ENCODE measurements around the gene CDKN1A.
"Not testable (repeated sequence)": the region's sequence is repeated elsewhere in the genome, so short reads cannot be mapped to it uniquely, and the experiment has no call there.

The CDKN1A gene

DNA sequence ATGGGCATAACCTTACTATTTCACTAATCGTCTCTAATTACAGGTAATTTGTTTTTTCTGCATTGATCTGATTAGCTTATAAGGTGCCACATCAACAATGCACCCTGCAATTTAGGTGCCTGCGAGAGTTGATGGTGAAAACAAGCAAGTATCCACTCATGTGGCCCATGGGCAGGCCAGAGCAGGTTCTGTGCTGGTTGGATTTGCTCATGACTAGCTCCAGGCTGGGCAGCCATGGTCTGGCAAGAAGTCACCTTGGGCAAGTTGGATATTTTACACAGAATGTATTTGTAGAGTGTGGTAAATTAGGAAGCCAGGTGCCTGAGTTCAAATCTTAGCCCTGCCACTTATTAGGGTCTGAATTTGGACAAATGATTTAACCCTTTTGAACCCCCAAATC, 44.4 kb downstream of the CDKN1A start:
- no peak for DNase-seq

GRCh38 chr6:36723992-36724391, 45.5 kb downstream of the CDKN1A start:
- DNase-seq = not testable (repeated sequence)

DNA sequence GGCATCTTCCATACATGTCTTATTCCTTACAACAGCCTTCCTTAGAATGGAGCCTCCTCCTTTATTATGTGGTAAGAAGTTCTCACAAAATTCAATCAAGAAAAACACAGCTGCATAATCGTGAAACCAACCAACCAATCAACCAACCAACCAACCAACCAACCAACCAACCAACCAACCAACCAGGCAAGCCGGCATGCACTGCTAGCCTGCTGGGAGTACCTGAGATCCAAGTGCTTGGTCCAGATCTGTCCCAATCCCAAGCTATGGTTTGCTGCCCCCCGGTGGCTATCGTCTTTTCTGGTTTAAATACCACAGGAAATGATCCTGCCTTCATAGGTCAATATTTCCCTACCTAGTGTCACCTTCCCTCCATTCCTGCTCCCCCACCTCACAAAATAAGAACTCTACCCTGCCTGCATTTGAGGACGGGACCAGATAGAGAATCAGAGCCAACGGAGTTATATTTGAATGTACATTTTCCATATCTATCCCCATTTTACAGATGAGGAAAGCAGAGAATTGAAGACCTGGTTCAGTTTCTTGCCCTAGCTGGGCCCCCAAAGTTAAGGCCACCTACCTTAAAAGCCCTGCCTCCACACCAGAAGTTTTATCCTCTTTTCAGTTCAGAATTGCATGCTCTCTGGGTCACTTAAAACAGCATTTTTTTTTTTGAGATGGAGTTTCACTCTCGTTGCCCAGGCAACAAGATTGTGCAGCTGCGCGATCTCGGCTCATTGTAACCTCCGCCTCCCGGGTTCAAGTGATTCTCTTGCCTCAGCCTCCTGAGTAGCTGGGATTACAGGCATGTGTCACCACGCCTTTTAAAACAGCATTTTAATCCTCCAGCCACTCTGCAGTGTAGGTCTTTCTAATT, 46.2 kb downstream of the CDKN1A start:
- peak; percentile 76 for DNase-seq

GRCh38 chr6:36725581-36725980, 47.1 kb downstream of the CDKN1A start:
- DNase-seq = no peak

DNA sequence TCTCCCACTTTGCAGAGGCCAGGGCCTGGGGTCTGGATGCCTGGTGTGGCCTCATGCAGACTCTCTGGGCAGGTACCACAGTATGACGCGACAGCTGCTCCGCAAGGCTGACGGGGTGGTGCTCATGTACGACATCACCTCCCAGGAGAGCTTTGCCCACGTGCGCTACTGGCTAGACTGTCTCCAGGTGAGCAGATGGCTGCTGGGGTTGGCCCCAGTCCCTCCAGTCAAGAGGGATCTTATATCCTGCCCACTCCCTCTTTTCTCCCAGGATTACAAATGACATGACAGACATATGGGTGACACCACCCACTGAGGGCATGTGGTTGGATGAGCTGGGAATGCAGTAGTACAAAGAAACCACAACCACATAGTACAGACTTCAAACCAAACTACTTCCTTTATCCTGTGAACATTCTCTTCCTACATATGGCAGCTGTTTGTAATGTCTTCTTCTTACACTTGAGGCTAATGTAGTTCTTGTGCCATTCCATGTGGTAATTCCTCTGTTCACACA, 49.0 kb downstream of the CDKN1A start:
- peak; percentile 61 for DNase-seq

DNA sequence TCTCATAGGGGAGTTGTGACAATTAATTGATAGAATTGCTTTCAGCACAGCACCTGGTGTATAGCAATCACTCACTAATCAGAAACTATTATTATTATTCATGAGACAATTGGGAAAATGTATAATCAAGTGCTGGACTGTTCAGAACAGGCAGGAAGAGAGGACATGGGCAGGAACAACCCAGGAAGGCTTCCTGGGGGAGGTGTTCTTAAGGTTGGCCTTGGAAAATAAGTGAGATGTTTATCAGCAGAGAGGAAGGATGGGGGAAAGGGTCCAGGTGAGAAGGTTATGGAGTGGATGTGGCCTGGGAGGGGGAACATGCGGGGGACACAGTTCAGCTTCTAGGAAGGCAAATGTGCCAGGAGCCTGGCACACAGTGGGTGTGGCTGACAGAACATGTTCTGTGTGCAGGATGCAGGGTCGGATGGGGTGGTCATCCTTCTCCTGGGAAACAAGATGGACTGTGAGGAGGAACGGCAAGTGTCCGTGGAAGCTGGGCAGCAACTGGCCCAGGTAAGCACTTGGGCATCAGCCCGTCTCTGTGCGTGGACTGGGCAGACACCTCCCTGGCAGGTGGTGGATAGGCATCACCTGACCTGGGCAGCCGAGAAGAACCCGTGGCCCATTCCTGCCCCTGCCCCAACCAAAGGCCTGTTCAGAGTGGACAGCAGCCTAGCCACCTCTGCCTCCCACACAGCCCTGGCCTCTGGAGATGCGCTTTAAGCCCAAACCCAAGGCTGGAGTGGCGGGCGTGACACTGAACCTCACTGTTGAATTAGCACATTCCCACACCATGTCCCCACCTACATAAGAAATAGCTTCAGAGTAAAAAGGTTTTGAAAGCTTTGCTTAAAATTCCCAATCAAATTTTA, 50.0 kb downstream of the CDKN1A start:
- DNase-seq = no peak

GRCh38 chr6:36729161-36729524, 50.6 kb downstream of the CDKN1A start:
- no peak for DNase-seq

DNA sequence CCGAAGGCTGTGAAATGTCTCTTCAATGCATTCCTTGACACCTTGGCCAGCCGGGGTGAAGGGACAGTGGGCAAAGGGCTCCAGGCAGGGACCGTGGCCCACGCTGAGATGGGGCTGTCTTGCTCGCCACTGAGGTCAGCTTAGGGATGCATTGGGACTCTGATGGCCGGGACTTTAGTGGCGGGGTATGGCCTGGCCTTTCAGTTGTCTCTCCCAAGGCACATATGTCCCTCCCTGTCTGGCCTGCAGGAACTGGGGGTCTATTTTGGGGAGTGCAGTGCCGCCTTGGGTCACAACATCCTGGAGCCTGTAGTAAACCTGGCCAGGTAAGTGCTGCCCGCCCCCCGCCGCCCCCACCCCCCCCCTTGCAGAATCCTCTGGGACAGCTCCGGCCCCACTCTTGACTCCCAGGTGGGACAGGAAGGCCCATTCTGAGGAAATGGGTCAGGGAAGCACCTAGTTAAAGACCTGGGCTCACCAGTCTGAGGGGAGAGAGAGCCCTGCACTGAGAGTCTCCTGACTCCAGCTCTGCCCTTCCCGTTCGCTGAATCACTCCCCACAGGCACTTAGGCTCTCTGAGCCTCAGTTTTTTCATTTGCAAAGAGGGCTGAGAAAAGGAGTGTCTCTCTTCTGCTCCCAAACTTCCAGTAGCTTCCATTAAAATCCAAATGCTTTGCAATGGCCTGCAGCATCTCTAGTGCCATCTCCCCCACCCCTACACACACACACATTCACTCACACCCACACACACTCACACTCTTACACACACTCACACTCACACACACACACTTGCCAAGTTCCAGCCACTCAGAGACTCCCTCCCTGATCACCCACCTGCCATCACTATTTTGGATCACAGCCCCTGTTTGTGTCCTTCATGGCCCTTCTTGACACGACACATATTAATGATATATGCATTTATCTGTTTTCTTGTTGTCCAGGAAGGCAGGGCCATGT, 52.2 kb downstream of the CDKN1A start:
- DNase-seq = no peak

DNA sequence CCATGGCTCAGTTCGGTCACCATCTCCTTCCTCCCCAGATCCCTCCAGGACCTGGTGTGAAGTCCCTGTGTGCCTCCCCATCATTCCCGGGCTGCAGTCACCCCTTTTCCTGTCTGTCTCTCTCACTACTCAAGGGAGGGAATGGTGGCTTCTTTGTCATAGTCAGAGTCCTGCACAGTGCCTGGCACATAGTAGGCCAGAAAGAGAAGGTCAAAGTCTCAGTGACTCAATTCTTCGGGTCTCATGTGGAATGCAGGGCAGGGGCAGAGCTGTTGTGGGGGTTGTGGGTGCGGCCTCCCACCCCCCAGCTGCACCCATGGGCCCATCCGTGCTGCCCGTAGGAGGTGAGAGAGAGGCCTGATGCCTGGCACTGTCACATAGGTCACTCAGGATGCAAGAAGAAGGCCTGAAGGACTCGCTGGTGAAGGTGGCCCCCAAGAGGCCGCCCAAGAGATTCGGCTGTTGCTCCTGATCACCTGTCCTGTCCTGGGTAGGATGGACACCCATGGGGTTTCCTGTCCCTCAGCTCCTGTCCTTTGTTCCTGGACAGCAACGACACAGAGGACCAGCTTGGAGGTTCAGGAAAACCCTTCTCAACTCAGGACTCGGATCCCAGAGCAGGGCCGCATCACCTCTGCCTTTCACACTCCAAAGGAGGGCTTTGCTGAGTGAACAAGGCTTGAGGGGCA, 53.3 kb downstream of the CDKN1A start:
- DNase-seq = no peak

- DNase-seq = no peak
These were observed 54.8 kb downstream of the CDKN1A start for GRCh38 chr6:36733300-36733699.

- DNase-seq = no peak
These were observed 56.1 kb downstream of the CDKN1A start for GRCh38 chr6:36734486-36735060.

DNA sequence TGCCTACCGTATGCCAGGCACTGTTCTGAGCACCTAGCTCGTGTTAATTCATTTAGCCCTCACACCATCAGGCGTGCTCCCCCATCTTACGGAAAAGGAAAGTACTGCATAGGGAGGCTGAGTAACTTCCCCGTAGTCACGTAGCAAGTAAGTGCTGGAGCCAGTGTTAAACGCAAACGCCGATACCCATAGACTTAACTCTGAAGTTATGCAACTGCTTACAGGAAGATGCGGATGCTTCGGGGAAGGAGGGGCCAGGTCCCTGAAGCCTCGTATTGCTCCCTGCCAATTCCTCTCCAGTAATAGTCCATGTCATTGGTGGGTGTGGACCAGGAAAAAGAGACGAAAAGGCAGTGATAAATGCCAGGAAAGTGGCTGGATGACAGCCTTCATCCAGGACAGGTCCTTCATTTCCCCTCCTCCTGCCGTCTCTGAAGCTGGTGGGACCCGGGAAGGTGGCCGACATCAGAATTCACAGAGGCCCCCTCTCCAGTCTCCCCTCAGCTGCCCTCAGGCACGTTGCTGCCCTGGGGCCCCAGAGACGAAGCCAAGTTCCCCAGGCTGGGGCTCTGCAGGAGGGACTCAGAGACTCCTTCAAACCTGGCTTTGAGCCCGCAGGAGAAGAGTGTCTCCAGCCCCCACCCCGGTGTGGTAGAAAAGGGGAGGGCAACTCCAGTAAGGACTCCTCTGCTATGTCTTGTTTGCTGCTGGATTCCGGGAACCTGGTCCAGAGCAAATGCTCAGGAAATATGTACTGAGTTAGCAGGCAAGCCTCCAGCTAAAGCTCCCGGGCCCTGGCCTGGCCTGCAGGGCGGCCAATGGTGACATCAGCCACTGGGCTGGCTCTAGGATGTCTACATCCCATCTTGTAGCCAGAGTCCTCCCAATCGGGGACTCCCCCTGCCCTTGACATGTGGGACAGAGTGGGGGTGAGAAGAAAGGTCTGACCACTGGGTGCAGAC, 56.9 kb downstream of the CDKN1A start:
- DNase-seq = peak; percentile 36
